ENCODE measurements around the gene TMEM270.

The TMEM270 gene

DNA sequence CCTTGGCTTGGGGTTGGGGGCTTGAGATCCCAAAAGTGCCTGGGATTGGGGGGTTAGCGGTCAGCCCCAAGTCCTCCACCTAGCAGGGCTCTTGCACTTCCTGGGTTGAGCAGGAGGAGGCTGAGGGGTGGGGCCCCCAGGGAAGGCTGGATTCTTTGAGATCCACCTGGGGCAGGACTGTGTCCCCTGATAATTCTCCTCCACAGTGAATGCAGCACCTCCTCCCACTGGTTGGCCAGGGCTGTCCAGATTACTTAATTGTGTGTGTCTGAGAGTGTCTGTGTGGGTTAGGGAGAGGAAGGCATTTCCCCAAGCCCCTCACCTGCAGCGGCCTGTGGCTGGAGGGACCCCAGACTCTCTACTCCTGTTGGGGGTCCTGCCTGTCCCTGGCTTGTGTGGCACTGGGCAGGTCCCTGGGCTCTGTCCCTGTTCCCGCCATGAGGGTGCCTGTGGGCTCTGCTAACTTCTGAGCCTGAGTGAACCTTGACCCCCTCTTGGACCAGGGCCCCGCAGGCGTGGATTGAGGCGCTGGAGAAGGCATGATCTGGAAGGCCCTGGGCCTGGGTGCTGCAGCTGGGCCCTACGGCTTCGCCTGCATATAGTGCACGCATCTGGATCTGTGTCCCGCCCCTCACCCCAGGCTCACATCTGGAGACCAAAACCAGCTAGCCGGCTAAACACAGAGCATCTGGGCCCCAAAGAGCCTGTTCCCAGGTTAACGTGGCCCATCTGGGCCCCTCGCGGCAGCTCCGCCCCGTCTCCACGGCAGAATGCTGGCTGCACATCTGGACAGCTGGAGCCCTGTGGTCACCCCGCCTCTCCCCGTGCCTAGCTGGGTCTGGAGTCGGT, 10.4 kb downstream of the TMEM270 start:
- Histone ChIP-seq H3K4me3 (ENCODE audit: low read depth, low read length) (no peak overlapping the region), H3K4me1 (no peaks in the 10 kb centered on the region; the same call in none of the 2 replicates), H3K36me3 (no peaks in the 10 kb centered on the region), H3K9me3 (no peaks in the 10 kb centered on the region), H3K27me3 (no peaks in the 10 kb centered on the region)
- TF ChIP-seq, protein P1, sequence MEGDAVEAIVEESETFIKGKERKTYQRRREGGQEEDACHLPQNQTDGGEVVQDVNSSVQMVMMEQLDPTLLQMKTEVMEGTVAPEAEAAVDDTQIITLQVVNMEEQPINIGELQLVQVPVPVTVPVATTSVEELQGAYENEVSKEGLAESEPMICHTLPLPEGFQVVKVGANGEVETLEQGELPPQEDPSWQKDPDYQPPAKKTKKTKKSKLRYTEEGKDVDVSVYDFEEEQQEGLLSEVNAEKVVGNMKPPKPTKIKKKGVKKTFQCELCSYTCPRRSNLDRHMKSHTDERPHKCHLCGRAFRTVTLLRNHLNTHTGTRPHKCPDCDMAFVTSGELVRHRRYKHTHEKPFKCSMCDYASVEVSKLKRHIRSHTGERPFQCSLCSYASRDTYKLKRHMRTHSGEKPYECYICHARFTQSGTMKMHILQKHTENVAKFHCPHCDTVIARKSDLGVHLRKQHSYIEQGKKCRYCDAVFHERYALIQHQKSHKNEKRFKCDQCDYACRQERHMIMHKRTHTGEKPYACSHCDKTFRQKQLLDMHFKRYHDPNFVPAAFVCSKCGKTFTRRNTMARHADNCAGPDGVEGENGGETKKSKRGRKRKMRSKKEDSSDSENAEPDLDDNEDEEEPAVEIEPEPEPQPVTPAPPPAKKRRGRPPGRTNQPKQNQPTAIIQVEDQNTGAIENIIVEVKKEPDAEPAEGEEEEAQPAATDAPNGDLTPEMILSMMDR (IDR thresholded peaks at IDR 0.05; ENCODE audit: low read depth, low read length): no peak
- no peak for DNase-seq

DNA sequence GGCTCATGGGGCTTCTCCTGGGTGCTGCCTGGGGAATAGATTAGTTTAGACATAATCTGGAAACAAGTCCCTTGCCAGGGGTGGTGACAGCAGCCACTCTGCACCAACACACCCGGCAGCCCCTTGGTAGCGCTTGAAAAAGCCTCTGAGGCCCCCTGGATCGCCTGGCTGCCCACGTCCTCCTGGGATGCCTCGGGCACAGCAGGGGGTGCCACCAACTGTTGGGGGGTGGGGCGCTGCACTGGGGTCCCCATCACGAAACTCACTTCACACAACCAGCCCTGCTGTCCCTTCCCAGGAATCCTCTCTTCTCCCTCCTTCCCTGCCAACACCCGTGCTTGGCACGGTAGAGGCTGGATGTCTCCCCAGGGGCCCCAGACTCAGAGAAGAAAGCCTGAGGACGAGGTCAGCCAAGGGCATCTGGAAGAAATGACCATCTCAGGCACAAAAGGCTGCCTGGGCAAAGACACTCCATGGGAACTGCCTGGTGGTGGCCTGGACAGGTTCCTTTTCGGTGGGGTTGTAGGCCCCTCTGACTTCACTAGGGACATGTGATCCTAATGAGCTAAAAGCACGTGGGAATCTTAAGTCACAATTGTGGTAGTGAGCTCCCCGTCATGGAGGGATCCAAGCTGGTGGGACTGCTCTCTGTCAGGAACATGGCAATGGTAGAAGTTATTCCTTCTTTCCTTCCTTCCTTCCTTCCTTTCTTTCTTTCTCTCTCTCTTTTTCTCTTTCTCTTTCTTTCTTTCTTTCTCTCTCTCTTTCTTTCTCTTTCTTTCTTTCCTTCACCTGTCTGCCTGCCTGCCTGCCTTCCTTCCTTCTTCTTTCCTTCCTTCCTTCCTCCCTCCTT, 11.3 kb downstream of the TMEM270 start:
- TF ChIP-seq, protein P1 (IDR thresholded peaks at IDR 0.05; ENCODE audit: low read depth, low read length): no peak
- Histone ChIP-seq H3K36me3 (no peaks in the 10 kb centered on the region), H3K4me3 (ENCODE audit: low read depth, low read length) (no peak overlapping the region), H3K4me1 (no peaks in the 10 kb centered on the region; the same call in none of the 2 replicates), H3K27me3 (no peaks in the 10 kb centered on the region), H3K9me3 (no peaks in the 10 kb centered on the region)
- no peak for DNase-seq

DNA sequence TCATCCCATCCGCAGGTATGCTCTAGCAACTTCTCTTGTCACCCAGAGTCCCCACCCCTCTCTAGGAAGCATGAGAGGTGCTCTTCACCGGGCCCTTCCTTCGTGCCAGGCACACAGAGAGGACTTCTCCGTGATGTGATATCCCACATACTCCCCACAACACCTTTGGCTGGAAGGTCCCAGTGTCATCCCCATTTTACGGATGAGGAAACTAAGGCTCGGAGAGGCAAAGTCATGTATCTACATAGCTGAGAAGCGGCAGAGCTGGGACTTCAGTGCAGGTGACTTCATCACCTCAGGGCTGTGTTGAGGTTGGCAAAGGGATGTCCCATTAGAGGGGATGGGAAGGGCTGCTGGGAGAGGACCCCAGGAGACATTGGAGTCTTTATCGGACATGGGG, 15.4 kb downstream of the TMEM270 start:
- Histone ChIP-seq H3K9me3 (no peaks in the 10 kb centered on the region), H3K36me3 (no peaks in the 10 kb centered on the region), H3K4me3 (ENCODE audit: low read depth, low read length) (no peak overlapping the region), H3K27me3 (peaks cover 16% of the 10 kb centered on the region), H3K4me1 (no peaks in the 10 kb centered on the region; the same call in 1 of the 2 replicates)
- TF ChIP-seq, protein P1 (IDR thresholded peaks at IDR 0.05; ENCODE audit: low read depth, low read length): no peak
- DNase-seq: no peak

DNA sequence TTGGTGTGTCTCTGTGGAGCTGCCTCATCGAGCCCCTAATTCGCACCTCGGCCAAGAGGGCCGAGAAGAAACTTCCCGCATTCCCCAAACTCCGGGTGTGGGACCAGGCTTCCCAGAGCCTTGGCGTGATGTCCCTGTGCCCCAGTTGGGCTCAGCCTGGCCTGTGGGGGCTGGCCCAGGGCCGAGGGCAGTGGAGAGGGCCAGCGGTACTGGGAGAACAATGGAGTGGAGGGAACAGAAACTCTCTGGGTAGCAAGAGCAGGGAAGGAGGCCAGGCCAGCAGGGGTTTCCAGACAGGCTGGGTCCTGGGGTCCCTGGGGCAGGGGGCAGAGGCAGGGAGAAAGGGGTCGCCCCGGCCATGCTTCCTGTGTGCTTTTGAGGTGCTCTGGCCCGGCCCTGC, 16.0 kb downstream of the TMEM270 start:
- Histone ChIP-seq H3K4me1 (no peaks in the 10 kb centered on the region), H3K36me3 (no peaks in the 10 kb centered on the region), H3K4me3 (ENCODE audit: low read depth, low read length) (no peak overlapping the region), H3K9me3 (no peaks in the 10 kb centered on the region), H3K27me3 (peaks cover 22% of the 10 kb centered on the region)
- no peak for DNase-seq
- TF ChIP-seq, protein P1 (IDR thresholded peaks at IDR 0.05; ENCODE audit: low read depth, low read length): no peak

DNA sequence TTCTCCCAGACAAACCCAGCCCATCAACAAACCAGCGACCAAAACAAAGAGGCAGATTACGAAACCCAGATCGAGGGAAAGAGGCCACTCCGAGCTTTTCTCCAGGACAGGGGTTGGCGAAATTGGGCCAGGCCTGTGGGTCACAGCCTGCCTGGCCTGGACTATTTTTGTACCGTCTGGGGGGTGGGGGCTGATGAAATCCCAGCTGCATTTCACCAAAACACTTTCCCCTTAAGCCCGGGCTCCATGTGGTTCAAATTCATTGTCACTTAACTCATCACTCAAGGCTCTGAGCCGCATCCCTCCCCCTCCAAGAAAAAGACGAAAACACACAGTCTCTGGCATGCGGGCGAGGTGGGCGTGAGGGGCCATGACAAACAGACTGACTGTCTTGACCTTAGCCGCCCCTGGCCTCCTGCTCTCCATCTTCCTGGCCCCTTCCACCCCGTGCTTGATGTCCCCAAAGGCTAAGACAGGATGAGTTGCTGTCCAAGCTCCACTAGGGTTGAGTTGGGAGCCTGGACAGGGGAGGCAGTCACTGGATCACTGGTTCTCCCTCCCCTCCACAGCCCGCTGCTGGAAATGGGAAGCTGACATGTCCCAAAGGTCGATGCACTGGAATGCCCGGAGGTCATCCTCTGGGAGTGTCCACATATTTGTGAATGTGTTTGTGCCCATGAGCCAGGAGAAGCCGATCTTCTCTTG, 19.2 kb downstream of the TMEM270 start:
- Histone ChIP-seq H3K27me3 (peaks cover 33% of the 10 kb centered on the region), H3K36me3 (no peaks in the 10 kb centered on the region), H3K9me3 (no peaks in the 10 kb centered on the region), H3K4me1 (no peaks in the 10 kb centered on the region), H3K4me3 (ENCODE audit: low read depth, low read length) (no peak overlapping the region)
- DNase-seq: no peak
- TF ChIP-seq, protein P1 (IDR thresholded peaks at IDR 0.05; ENCODE audit: low read depth, low read length): no peak
